Stimulated activated CD4-positive, alpha-beta T cell treated with anti-CD3 and anti-CD28 coated beads, TNF-alpha, amount 100 ng/mL, for 4 hours (primary cell): Measurements from ENCODE around the gene EIF3L.
A peak's percentile ranks its signal among the peaks of the same experiment; 100 is the strongest.

Experiments used
- DNase-seq, 3 experiments: peaks; one replicate each; pipeline ENCODE4 v3.0.0-alpha.2; 2020; ENCODE audit warnings: low read depth in 3 of 3

EIF3L gene

GRCh38 chr22:37905534-37906363 lies 56.5 kb downstream of the EIF3L start, which contains the start of gene MICALL1:
Gene MICALL1, plus strand, starts transcription at chr22:37906297. Its CDS starts 126 bp downstream, at chr22:37906423.
- peak; percentile 36 to 61 (median 39) for DNase-seq

DNA sequence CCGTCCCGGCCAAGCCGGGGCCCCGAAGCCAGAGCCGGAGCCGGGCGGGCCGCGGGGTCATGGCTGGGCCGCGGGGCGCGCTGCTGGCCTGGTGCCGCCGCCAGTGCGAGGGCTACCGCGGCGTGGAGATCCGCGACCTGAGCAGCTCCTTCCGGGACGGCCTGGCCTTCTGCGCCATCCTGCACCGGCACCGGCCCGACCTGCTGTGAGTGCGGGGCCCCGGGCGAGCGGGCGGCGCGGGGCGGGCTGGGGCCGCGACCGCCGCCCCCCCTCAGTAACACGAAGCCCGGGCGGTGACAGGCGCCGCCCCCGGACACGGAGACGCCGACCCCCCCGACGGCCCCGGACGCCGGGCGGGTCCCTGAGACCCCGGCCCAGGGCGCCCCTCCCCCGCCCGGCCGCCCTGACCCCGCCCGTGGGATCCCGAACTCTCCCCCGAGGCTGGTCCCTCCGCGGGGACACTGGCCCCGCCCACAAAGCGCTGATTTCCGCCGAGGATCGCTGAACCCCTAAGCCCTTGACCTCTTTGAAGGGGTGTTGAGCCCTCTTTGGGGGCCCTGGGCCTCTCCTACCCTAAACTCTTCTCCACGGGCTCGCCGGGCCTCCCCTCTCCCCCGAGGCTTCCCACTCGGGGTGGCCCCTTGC lies 57.3 kb downstream of the EIF3L start:
- peak in 2 of 3 experiments; percentile 24 to 25 for DNase-seq

DNA sequence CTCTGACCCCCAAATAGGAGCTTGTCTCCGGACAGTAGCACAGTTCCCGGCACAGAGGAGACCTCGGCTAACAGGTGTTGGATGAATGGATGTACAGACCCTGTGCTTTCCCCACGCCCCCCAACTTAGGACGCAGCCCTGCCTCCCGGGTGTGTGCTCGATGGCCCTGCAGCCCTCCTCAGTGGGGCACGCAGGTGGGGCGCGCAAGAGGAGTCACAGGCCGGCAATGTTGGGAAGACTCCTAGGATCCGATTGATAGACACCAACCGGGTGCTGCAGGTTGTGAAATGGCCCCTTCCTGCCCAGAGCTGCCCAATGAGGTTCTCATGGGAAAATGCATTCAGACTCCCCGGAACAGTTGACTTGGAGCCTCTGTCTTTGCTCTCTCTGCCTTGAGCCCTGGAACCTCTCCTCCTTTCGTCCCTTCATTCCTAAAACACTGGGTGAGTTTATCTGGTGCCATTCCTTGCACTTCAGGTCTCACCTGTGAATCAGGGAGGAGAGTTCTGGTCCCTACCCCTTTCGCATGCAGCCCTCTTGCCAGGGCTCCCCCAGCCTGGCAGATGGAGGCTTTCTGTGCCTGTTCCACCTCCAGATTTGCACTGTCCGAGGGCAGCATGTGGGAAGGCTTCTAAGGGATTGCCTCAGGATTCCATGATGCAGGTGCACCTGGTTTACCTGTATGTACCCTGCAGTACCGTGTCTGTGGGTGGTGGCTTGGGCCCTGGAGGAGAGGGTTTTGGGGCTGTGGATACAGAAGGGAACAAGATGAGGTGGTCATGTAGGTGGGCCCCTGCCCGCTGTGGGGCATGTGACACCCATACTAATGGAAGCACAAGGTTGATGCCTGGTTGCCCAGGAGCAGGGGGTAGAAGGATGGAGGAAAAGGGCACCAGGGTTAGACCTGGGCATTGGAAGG lies 58.1 kb downstream of the EIF3L start:
- DNase-seq: no peak

- DNase-seq: no peak
Measured at GRCh38 chr22:37909766-37910165, 60.5 kb downstream of the EIF3L start.

GRCh38 chr22:37910890-37911672 lies 61.9 kb downstream of the EIF3L start:
- DNase-seq: no peak

DNA sequence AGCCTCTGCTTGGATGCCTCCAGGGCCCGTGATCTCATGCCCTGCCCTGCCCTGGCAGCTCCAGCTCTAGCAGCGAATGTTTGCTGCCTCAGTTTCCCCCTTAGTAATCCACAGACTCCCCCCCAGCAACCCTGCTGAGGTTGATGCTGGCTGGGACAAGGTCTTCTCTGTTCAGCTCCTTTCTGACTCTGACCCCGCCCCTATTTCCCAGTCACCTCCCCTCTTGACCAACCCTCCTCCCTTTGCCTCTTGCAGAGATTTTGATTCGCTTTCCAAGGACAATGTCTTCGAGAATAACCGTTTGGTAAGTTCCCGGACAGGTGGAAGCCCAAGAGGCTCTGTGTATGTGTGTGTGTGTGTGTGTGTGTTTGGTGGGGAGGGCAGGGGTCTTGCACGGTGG lies 62.5 kb downstream of the EIF3L start:
- no peak for DNase-seq

DNA sequence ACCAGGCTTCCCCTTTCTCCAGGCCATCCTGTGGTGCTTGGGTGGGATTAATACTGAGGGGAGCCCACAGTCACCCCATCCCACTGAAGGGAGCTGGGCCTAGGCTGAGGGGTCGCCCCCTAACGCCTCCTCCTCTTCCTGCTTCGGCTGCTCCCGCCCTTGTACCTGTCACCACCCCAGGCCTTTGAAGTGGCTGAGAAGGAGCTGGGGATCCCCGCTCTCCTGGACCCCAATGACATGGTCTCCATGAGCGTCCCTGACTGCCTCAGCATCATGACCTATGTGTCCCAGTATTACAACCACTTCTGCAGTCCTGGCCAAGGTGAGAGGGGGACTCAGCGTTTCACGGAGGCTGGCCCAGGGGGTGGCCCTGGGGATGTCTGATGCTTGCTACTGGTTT lies 63.0 kb downstream of the EIF3L start:
- no peak for DNase-seq

GRCh38 chr22:37913233-37913721 lies 64.1 kb downstream of the EIF3L start:
- no peak for DNase-seq

DNA sequence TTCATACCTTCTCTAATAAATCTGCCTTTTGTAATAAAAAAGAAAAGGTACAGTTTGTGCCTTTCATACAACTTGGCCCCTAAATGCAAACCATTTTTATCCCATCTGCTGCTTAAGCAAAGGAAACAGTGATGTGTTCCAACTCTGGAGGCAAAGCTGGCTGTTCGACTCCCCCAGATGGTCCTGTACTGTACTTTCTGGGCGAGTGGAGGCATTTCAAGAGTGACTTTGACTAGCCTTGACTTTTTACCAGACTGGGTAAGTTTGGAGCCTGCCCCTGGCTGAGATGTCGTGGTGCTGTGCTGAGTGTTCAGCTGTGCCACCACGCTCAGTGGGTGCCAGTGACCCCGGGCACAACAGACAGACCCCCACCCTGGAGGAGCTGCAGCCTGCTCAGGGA lies 67.1 kb downstream of the EIF3L start:
- DNase-seq: no peak

- no peak for DNase-seq
Measured at GRCh38 chr22:37917874-37918548, 68.8 kb downstream of the EIF3L start.

- DNase-seq: no peak
Measured at GRCh38 chr22:37918580-37919270, 69.5 kb downstream of the EIF3L start.

- DNase-seq: no peak
Measured at GRCh38 chr22:37920126-37920525, 70.9 kb downstream of the EIF3L start.

- no peak for DNase-seq
Measured at GRCh38 chr22:37922191-37922590, 73.0 kb downstream of the EIF3L start.

DNA sequence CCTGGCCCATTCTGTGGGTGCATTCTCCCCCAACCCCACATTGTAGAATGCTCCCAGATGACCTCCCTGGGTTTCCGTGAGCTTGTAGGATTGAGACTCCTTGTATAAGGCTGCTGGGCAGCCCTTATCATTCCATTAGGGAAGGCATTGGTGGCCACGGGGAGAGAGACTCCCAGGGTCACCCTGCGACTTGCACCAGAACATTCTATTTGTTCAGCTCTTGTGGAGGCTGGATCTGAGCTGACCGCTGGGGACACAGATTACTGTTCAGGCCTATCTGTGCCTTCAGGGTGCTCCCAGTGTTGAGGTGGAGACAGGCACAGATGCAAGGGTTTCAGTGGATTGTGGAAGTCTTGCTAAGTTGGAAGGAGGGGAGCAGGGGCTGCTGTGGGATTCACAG lies 74.7 kb downstream of the EIF3L start:
- DNase-seq: no peak

DNA sequence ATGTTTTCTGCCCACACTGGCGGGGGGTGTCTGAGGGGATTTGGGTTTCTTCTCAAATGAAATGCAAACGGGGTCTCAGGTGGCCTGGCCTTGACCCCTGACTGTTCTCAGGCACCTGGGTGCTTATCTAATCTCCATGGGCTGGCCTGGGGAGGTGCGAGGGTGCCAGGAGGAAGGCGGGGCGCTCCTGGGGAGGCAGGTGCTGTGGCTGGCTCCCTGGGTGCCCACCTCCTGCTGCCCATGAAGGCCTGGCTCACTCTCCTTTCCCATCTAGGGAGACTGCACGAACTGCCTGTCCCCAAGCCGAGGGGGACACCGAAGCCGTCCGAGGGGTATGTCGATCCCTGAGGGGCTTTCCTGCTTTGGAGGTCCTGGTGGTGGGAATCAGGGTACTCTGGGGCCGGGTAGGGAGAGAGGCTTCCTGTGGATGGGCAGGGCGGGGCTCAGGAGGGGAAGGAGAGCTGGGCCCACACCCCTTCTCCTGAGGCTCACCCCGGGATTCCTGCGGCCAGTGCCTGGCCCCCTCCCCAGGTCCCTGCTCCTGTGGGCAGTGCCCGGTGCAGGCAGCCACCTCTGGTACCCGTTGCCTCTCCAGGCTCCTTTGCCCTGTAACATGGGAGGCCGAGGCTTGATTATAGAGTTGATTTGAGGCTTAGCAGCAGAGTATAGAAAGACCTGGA lies 75.3 kb downstream of the EIF3L start:
- DNase-seq: no peak

GRCh38 chr22:37925330-37925729 lies 76.1 kb downstream of the EIF3L start:
- no peak for DNase-seq

- DNase-seq: no peak
Measured at GRCh38 chr22:37925767-37926166, 76.5 kb downstream of the EIF3L start.

- no peak for DNase-seq
Measured at GRCh38 chr22:37926358-37926757, 77.1 kb downstream of the EIF3L start.
